Transverse colon (tissue), 4 donors: ENCODE measurements around the gene FYCO1.

Source experiments
- CTCF ChIP-seq, 5 experiments: fragments of 200-600 bp in 3 of 5; fragments of 450-650 bp in 2 of 5; sonication (generic) in 3 of 5; IDR thresholded peaks; 1 replicate in 2 of 5; 2 replicates in 3 of 5; pipeline ENCODE4 v1.5.1; 2016 to 2017; ENCODE audit warnings: antibody characterized with exemption in 5 of 5, inconsistent platforms in 3 of 5, mild to moderate bottlenecking in 2 of 5, moderate library complexity in 1 of 5
- EP300 ChIP-seq: sonication (generic); formaldehyde crosslinking; IDR thresholded peaks from one replicate; pipeline ENCODE4 v1.6.1; 2017; ENCODE audit warnings: antibody characterized with exemption, low read depth
- POLR2A ChIP-seq: fragments of 450-650 bp; IDR thresholded peaks from one replicate; pipeline ENCODE4 v1.6.1; 2016; ENCODE audit warnings: antibody characterized with exemption, mild to moderate bottlenecking, moderate library complexity
- POLR2AphosphoS5 ChIP-seq, 3 donors: sonication (generic); formaldehyde crosslinking; IDR thresholded peaks; one replicate each; pipeline ENCODE4 v1.6.1; 2016; ENCODE audit warnings: antibody characterized with exemption in 3 of 3

GRCh38 chr3:45976191-45977091 lies 19.2 kb downstream of the FYCO1 start:
- TF ChIP-seq CTCF (IDR thresholded peaks at IDR 0.05) (no peak), POLR2A (no peak), POLR2AphosphoS5 (IDR thresholded peaks at IDR 0.05) (no peak), EP300 (no peak)
